ENCODE data around the gene OR5W2.
A peak's percentile ranks its signal among the peaks of the same experiment; 100 is the strongest.
"Not testable (repeated sequence)": the region's sequence is repeated elsewhere in the genome, so short reads cannot be mapped to it uniquely, and the experiment has no call there.

The OR5W2 gene
- total RNA-seq = 0 to 0.09 reads per million in 2 donors

DNA sequence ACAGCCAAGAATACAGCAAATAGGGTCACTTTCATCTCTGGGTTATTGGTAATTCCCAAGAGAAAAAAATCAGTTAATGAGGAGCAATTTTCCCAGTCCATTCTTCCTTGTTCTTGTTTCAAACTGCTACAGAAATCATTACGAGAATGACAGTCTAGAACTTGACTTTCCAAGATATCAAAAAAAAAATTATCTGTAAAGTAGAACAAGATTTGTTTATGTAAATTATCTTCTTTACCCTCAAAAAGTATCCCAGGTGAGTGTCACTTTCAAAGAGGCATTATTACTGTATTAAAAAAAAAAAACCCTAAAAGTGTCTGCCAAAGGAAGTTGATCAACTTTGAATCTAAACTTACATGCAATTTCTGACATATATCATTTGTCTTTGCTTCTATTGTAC lies at the start of gene OR5W2:
Gene OR5W2 (minus strand): TSS at position 101 of the 400 bp plus-strand sequence. CDS start 0 bp downstream, at position 101.
- DNase-seq = no peak

DNA sequence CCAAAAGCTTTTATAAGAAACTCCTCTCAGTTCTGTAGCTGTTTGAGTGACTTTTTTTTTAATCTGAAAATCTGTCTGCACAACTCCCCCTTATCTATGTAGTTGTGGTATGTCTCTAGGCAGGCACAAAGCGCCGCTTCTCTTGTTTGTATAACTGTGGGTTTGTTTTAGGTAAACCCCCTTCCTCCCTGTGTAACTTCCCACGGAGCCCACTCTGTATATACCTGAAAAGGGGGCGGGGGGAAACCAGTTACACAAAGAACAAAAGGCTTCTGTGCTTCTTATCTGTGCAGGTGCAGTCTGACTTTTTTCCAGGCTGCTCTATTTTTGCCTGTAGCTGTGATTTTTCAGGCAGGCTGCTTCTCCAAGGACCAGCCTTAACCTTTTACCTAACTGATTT lies 42.1 kb upstream of the OR5W2 start:
- no peak for DNase-seq

GRCh38 chr11:55949330-55949729 lies 34.9 kb upstream of the OR5W2 start:
- no peak for DNase-seq

DNA sequence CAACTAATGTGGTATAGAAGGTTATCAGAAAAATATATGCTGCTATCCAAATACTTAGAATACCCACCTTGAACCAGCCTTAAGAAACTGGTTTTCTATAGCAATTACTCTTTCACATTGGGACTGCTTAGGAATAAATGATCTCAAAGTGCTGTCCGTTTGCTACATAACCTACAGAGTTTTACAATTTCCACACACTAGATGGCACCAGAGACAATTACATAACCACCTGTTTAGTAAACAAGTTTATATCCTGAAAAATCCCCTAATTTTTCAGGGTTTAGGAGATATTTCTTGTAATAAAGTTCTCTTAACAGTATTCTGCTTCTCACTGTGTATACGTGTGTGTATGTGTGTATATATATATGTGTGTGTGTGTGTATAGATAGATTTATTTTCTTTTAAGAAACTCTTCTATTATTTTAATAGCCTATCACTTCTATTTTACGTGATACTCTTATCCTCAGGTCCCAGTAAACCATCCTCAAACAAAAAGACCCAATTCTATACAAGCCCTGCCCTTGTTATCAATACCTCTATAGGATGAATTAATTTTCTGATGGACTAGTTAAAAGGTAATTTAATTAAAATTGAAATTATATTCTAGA lies 28.5 kb upstream of the OR5W2 start:
- no peak for DNase-seq

DNA sequence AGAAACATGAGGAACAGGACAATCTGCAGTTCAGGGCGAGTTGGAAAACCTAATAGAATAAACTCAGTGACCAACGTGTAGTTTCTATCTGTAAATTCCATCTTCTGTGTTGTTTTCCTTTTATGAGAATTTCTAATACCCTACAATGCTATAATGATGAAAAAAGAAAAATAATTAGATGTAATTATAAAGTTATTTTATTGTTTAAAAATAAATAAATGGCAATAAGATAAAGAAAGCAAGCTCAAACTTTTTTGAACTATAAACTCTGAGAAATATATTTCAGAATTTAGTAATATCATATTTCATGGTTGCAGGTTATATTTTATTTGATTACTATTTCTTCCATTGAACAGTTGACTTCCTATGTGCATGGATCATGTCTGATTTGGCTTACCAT lies 21.9 kb upstream of the OR5W2 start, which contains the start of gene OR5I1:
Gene OR5I1 (minus strand): TSS at position 101 of the 400 bp plus-strand sequence. CDS start 0 bp downstream, at position 101.
- no peak for DNase-seq

DNA sequence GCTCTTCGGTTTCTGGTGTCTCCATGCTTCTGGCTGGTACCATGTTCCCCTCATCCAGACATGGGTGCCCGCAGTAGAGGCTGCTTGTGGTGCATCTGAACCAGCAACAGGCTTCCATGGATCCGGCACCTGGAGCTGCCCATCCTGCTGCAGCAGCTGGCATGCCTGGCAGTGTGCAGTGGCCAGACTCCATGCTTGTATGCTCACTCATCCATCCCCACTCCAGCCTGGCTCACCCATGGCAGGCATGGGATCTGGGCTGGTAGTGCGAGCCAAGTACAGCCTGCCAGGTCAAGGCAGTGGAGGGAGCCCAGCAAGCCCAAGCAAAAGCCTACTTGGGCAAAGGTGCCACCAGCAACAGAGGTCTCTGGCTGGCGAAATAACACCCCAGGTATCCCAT lies 6.2 kb upstream of the OR5W2 start:
- no peak for DNase-seq

DNA sequence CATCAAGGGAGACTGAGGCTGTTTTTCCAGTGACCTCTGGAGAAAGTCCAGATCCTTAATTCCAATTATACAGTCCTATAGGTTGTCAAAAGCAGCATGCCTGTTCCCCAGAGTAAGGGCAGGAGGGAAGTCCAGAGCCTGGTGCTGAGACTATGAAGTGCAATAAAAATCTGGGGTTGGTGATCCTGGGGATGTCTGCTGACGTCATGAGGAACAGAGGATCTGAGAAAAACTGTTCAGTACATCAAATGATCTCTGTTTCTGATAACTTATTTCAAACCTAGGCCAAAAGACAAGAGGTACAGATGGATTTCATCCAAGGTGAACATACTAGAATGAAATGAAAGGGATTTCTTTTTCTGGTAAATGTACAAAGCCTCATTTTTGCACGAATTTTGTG lies 12.1 kb downstream of the OR5W2 start:
- DNase-seq = no peak

DNA sequence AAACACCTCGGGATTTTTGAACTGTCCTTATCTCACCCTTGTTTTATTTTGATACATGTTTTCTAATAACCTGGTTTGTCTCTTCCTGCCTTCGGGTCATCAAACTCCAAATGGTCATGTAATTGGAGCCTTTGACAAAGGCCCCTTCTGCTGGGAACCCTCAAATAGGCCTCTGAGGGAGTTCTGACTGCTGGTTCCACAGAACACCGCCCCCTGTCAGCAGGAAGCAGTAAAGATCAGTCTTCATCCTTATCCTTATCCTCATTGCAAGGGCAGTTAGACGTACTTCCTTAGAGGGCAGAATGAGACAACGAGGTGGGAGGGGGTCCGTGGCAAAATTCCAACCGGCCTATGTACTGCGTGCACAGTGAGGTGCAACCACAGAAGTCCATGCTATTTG lies 19.2 kb downstream of the OR5W2 start:
- DNase-seq = no peak

DNA sequence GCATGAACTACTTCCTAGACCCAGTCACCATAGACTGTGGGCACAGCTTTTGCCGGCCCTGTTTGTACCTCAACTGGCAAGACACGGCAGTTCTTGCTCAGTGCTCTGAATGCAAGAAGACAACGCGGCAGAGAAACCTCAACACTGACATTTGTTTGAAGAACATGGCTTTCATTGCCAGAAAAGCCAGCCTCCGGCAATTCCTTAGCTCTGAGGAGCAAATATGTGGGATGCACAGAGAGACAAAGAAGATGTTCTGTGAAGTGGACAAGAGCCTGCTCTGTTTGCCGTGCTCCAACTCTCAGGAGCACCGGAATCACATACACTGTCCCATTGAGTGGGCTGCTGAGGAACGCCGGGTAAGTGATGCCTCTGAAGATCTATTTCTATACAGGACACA lies 28.9 kb downstream of the OR5W2 start:
- not testable (repeated sequence) for DNase-seq

GRCh38 chr11:55884995-55885394 lies 29.4 kb downstream of the OR5W2 start:
- not testable (repeated sequence) for DNase-seq

- not testable (repeated sequence) for DNase-seq
Observed at GRCh38 chr11:55882997-55883396, 31.4 kb downstream of the OR5W2 start, which contains the start of gene TRIM51. Gene TRIM51, plus strand, starts transcription at chr11:55883297. Its CDS starts 2,132 bp downstream, at chr11:55885429.

DNA sequence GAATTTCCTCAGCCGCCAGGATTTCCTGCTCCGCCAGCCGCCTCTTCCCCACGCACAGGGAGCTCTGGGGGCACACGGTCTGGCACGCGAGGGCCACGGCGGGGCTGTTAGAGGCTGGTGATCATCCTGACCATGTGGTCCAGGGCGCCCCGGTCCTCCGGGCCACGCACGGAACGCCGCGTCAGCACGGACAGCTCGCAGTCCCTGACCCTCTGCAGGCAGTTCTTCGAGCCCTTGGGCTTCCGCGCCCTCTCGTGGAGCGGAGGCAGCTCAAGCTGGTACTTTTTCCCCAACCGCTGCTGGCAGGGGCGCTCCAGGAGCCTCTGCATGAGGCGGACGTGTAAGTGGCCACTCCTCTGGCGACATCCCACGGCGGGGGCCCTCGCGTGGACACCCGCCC lies 41.2 kb downstream of the OR5W2 start:
- DNase-seq = not testable (repeated sequence)

DNA sequence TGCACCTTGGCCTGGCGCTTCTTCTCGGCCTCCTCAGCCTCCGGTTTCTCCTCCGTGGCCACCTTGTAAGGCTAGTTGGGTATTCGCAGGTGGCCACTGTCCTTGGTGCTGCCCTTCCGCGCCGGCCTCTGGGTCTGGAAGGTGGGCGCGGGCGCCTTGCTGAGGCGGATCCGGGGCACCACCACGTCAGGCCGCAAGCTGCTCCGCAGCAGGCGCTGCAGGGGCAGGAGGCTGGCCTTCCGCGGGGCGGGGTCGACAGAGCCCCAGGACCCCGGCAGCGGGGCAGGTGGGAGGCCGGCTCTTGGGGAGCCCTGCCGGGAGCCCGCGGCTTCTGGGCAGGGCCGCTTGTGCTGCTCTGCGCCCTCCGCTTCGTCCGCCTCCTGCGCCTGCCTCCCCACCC lies 41.7 kb downstream of the OR5W2 start:
- DNase-seq = peak; percentile 3

- not testable (repeated sequence) for DNase-seq
Observed at GRCh38 chr11:55867354-55867753, 47.0 kb downstream of the OR5W2 start.

All from activated gamma-delta T cell (primary cell).